GM10266 (cell line): ENCODE measurements around the gene CAMKMT.
"Not testable (repeated sequence)": the region's sequence is repeated elsewhere in the genome, so short reads cannot be mapped to it uniquely, and the experiment has no call there.

Experiments
- DNase-seq: peaks from one replicate; pipeline ENCODE4 v3.0.0; 2012; ENCODE audit errors: extremely low spot score
- CTCF ChIP-seq: IDR thresholded peaks from 2 replicates; pipeline ENCODE4 v1.5.1; 2012; ENCODE audit warnings: mild to moderate bottlenecking, low read depth; ENCODE audit not compliant: control insufficient read depth, insufficient read depth; ENCODE audit errors: missing control alignments

Gene CAMKMT

GRCh38 chr2:44495544-44495943, 133.8 kb downstream of the CAMKMT start:
- DNase-seq = no peak
- no peak for TF ChIP-seq CTCF

DNA sequence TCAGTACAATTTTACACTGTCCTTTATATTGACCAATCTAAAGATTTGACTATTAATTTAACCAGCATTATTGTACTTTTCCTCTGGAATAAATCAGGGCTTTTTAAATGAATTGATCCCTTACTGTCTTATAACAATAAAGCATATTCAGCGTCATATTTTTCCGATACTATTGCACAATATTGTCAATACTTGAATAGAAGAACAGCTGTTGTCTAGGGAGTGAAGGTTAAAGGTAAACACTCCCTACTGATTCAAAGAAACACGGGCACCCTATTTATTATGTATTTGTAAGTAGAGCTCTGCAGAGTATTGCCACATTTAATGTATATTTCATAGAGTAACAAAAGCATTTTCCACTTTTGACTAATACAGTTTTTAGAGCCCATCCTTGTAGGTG, 134.4 kb downstream of the CAMKMT start:
- no peak for DNase-seq
- no peak for TF ChIP-seq CTCF

GRCh38 chr2:44498551-44498950, 136.8 kb downstream of the CAMKMT start:
- TF ChIP-seq CTCF = no peak
- DNase-seq = no peak

GRCh38 chr2:44505664-44506063, 143.9 kb downstream of the CAMKMT start:
- not testable (repeated sequence) for DNase-seq

- no peak for TF ChIP-seq CTCF
- DNase-seq = no peak
Measured at GRCh38 chr2:44510246-44510645, 148.5 kb downstream of the CAMKMT start.

GRCh38 chr2:44515416-44515815, 153.7 kb downstream of the CAMKMT start:
- no peak for DNase-seq
- no peak for TF ChIP-seq CTCF

DNA sequence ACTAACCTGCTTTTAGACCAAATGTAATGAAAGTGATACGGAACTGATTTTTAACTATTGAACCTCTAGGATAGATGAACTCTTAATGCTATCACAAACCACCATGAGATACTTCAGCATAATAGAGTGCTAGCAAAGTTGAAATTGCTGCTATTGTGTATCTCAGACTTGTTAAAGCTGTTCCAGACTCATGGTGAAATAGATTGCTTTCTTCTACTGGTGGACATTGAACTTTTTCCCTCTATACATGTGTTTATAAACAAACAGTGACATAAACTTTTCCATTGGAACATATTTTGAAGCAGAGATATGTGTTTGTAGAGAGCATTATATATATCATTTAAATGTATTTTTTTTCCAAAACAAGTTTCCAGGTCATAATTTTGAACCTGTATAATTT, 157.3 kb downstream of the CAMKMT start:
- no peak for DNase-seq
- TF ChIP-seq CTCF = no peak

DNA sequence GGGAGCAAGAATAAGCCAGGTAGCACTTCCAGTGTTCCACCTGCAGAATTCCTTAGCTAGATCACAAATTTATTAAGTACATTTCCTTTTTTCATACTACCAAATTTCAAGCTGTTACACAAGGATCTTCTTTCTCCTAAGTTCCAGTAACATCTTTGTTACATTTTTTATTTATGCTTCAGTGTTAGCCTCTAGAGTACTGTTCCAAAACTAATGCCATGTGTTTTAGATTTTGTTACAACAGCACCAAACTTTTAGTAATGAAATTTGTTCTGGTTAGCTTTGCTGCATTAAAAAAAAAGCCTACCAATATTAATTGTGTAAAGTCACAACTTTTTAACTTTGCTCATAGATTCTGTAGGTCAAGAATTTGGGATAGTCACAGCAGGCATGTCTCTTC, 161.1 kb downstream of the CAMKMT start:
- TF ChIP-seq CTCF = no peak
- DNase-seq = no peak
